ENCODE results near the gene PDHA1. TPM values are rescaled to one million over a fixed set of nuclear protein-coding genes. Genes with fewer than 3 reads are reported as not detected.

PDHA1 gene
- total and polyA plus RNA-seq, 2 experiments from 2014 or later = 77.3 to 257 TPM

- H3K9me2 ChIP-seq (ENCODE audit: insufficient read depth) = no peaks in the 10 kb centered on the region
- no peaks in the 10 kb centered on the region for H4K20me1 ChIP-seq (replicated peaks; ENCODE audit: insufficient read depth)
- no peak overlapping the region for H3K4me3 ChIP-seq
- H3K4me1 ChIP-seq (ENCODE audit: insufficient read depth) = no peaks in the 10 kb centered on the region
- no peaks in the 10 kb centered on the region for H3K79me2 ChIP-seq (replicated peaks; ENCODE audit: insufficient read depth)
- DNase-seq (ENCODE audit: low spot score) = no peak
- H2AFZ ChIP-seq = no peak overlapping the region
- Mint-ChIP-seq H3K27ac (no peak overlapping the region), H3K9me3 (no peaks in the 10 kb centered on the region), H3K36me3 (ENCODE audit: low read depth) (peaks cover 42% of the 10 kb centered on the region), H3K4me1 (no peaks in the 10 kb centered on the region), H3K4me3 (no peak overlapping the region), H3K27me3 (ENCODE audit: insufficient read depth, low read depth, poor library complexity) (peaks cover 1% of the 10 kb centered on the region)
- TF ChIP-seq STAT1 (IDR thresholded peaks at IDR 0.05; ENCODE audit: unreplicated experiment) = no peak
- no peak for TF ChIP-seq JUNB (IDR thresholded peaks at IDR 0.05; ENCODE audit: unreplicated experiment)
- no peak for TF ChIP-seq CREB1 (CRISPR knock-in tag; IDR thresholded peaks at IDR 0.05; ENCODE audit: low read depth)
- no peak for TF ChIP-seq EZH2phosphoT487 (IDR thresholded peaks at IDR 0.05; ENCODE audit: unreplicated experiment)
- no peak for TF ChIP-seq ZNF331 (CRISPR knock-in tag; IDR thresholded peaks at IDR 0.05; ENCODE audit: low read depth)
- TF ChIP-seq EZH2 (IDR thresholded peaks at IDR 0.05; ENCODE audit: low read depth, unreplicated experiment) = no peak
- TF ChIP-seq ZNF462 (CRISPR knock-in tag; IDR thresholded peaks at IDR 0.05) = no peak
- no peak for TF ChIP-seq NANOG (IDR thresholded peaks at IDR 0.05; ENCODE audit: borderline replicate concordance)
- no peak for TF ChIP-seq ZNF114 (CRISPR knock-in tag; IDR thresholded peaks at IDR 0.05)
- no peak for TF ChIP-seq CTCF (conservative IDR thresholded peaks at IDR 0.05; ENCODE audit: low read depth in 2 of 2)
- TF ChIP-seq POLR2AphosphoS5 (IDR thresholded peaks at IDR 0.05; ENCODE audit: low read depth) = no peak
- no peak for TF ChIP-seq ETS1 (IDR thresholded peaks at IDR 0.05)
- no peak for TF ChIP-seq REST (IDR thresholded peaks at IDR 0.05; ENCODE audit: unreplicated experiment)
- no peaks in the 10 kb centered on the region; the same call in 1 of the 2 replicates for H3K36me3 ChIP-seq (ENCODE audit: insufficient read depth)
- H3K4me2 ChIP-seq = no peak overlapping the region
- ATAC-seq = no peak
- no peaks in the 10 kb centered on the region for H3F3A ChIP-seq (replicated peaks; ENCODE audit: low read depth)
- H3K27me3 ChIP-seq (ENCODE audit: insufficient read depth) = no peaks in the 10 kb centered on the region
- H3K27ac ChIP-seq (ENCODE audit: low read depth) = no peak overlapping the region
Measured at GRCh38 chrX:19360903-19361302, 17.2 kb downstream of the PDHA1 start.

All from GM23338 (cell line).